ENCODE measurements around the gene ERBB3. TPM values are rescaled to one million over a fixed set of nuclear protein-coding genes. Genes with fewer than 3 reads are reported as not detected.
A peak's percentile ranks its signal among the peaks of the same experiment; 100 is the strongest.
"Not testable (repeated sequence)": the region's sequence is repeated elsewhere in the genome, so short reads cannot be mapped to it uniquely, and the experiment has no call there.

ERBB3 gene
- 1 to 10 TPM in 1 of 3 donors, under 1 TPM in 2; 0.48 to 1.6 (median 0.63) TPM for total RNA-seq

GRCh38 chr12:56079723-56080555 is at the start of gene ERBB3:
Gene ERBB3 (plus strand): TSS chr12:56080165. CDS start chr12:56080301, 136 bp downstream.
- Mint-ChIP-seq H3K36me3 (ENCODE audit: insufficient read depth) (no peaks in the 10 kb centered on the region), H3K4me1 (ENCODE audit: low read depth) (peaks cover 14% of the 10 kb centered on the region), H3K4me3 (peak within 1 kb of the TSS; percentile 80), H3K27me3 (ENCODE audit: low read depth) (peaks cover 18% of the 10 kb centered on the region), H3K9me3 (no peaks in the 10 kb centered on the region)
- peak; percentile 91 to 93 for ATAC-seq
- DNase-seq = peak; percentile 72

- peak; percentile 46 to 73 for ATAC-seq
- H3K27me3 Mint-ChIP-seq (ENCODE audit: low read depth) = no peaks in the 10 kb centered on the region
- peaks cover 49% of the 10 kb centered on the region for H3K36me3 Mint-ChIP-seq (ENCODE audit: insufficient read depth)
- peaks cover 29% of the 10 kb centered on the region for H3K4me1 Mint-ChIP-seq (ENCODE audit: low read depth)
- H3K4me3 Mint-ChIP-seq = no peak overlapping the region
- DNase-seq = peak; percentile 18
- H3K9me3 Mint-ChIP-seq = no peaks in the 10 kb centered on the region
Measured at GRCh38 chr12:56031987-56032386, 48.0 kb upstream of the ERBB3 start.

- ATAC-seq (peak; percentile 64 to 71), DNase-seq (peak; percentile 8)
- H3K27me3 Mint-ChIP-seq (ENCODE audit: low read depth) = no peaks in the 10 kb centered on the region
- H3K36me3 Mint-ChIP-seq (ENCODE audit: insufficient read depth) = peaks cover 34% of the 10 kb centered on the region
- H3K9me3 Mint-ChIP-seq = no peaks in the 10 kb centered on the region
- H3K4me3 Mint-ChIP-seq = no peak overlapping the region
- H3K4me1 Mint-ChIP-seq (ENCODE audit: low read depth) = peaks cover 26% of the 10 kb centered on the region
Measured at GRCh38 chr12:56034586-56035332, 45.2 kb upstream of the ERBB3 start.

GRCh38 chr12:56037161-56037560 is 42.8 kb upstream of the ERBB3 start:
- no peak for ATAC-seq
- DNase-seq = no peak
- no peaks in the 10 kb centered on the region for H3K27me3 Mint-ChIP-seq (ENCODE audit: low read depth)
- no peaks in the 10 kb centered on the region for H3K9me3 Mint-ChIP-seq
- no peak overlapping the region for H3K4me3 Mint-ChIP-seq
- peaks cover 30% of the 10 kb centered on the region for H3K4me1 Mint-ChIP-seq (ENCODE audit: low read depth)
- peaks cover 28% of the 10 kb centered on the region for H3K36me3 Mint-ChIP-seq (ENCODE audit: insufficient read depth)

- Mint-ChIP-seq H3K4me3 (no peak overlapping the region), H3K4me1 (ENCODE audit: low read depth) (peaks cover 29% of the 10 kb centered on the region), H3K36me3 (ENCODE audit: insufficient read depth) (peaks cover 27% of the 10 kb centered on the region), H3K9me3 (no peaks in the 10 kb centered on the region), H3K27me3 (ENCODE audit: low read depth) (no peaks in the 10 kb centered on the region)
- no peak for DNase-seq
- no peak for ATAC-seq
Measured at GRCh38 chr12:56038022-56038655, 41.8 kb upstream of the ERBB3 start.

GRCh38 chr12:56040151-56040550 is 39.8 kb upstream of the ERBB3 start:
- H3K4me1 Mint-ChIP-seq (ENCODE audit: low read depth) = peaks cover 34% of the 10 kb centered on the region
- H3K4me3 Mint-ChIP-seq = peak overlapping the region; percentile 99
- ATAC-seq = peak; percentile 16 to 33
- no peaks in the 10 kb centered on the region for H3K27me3 Mint-ChIP-seq (ENCODE audit: low read depth)
- H3K9me3 Mint-ChIP-seq = no peaks in the 10 kb centered on the region
- DNase-seq = no peak
- H3K36me3 Mint-ChIP-seq (ENCODE audit: insufficient read depth) = peaks cover 31% of the 10 kb centered on the region

GRCh38 chr12:56040963-56041551 is 38.9 kb upstream of the ERBB3 start:
- DNase-seq (no peak), ATAC-seq (no peak)
- Mint-ChIP-seq H3K9me3 (no peaks in the 10 kb centered on the region), H3K4me1 (ENCODE audit: low read depth) (peaks cover 34% of the 10 kb centered on the region), H3K4me3 (peak overlapping the region; percentile 99), H3K27me3 (ENCODE audit: low read depth) (no peaks in the 10 kb centered on the region), H3K36me3 (ENCODE audit: insufficient read depth) (peaks cover 22% of the 10 kb centered on the region)

- Mint-ChIP-seq H3K27me3 (ENCODE audit: low read depth) (no peaks in the 10 kb centered on the region), H3K4me1 (ENCODE audit: low read depth) (peaks cover 41% of the 10 kb centered on the region), H3K9me3 (no peaks in the 10 kb centered on the region), H3K36me3 (ENCODE audit: insufficient read depth) (peaks cover 24% of the 10 kb centered on the region), H3K4me3 (peak within 1 kb of the TSS; percentile 99)
- DNase-seq = peak; percentile 87
- ATAC-seq = peak; percentile 92 to 93
Measured at GRCh38 chr12:56041552-56042429, 38.2 kb upstream of the ERBB3 start, which contains the start of gene RPS26. Gene RPS26 (plus strand): TSS chr12:56041918. CDS start chr12:56042167, 249 bp downstream.

- Mint-ChIP-seq H3K4me3 (peak overlapping the region; percentile 99), H3K36me3 (ENCODE audit: insufficient read depth) (peaks cover 22% of the 10 kb centered on the region), H3K4me1 (ENCODE audit: low read depth) (peaks cover 45% of the 10 kb centered on the region)
- not testable (repeated sequence) for ATAC-seq; DNase-seq; H3K9me3 Mint-ChIP-seq; H3K27me3 Mint-ChIP-seq (ENCODE audit: low read depth)
Measured at GRCh38 chr12:56042430-56042813, 37.5 kb upstream of the ERBB3 start.

- Mint-ChIP-seq H3K4me1 (ENCODE audit: low read depth) (peaks cover 44% of the 10 kb centered on the region), H3K36me3 (ENCODE audit: insufficient read depth) (peaks cover 22% of the 10 kb centered on the region), H3K4me3 (peak overlapping the region; percentile 99), H3K27me3 (ENCODE audit: low read depth) (no peaks in the 10 kb centered on the region), H3K9me3 (no peaks in the 10 kb centered on the region)
- ATAC-seq (no peak), DNase-seq (no peak)
Measured at GRCh38 chr12:56042843-56043242, 37.1 kb upstream of the ERBB3 start.

GRCh38 chr12:56046027-56046780 is 33.8 kb upstream of the ERBB3 start:
- Mint-ChIP-seq H3K9me3 (no peaks in the 10 kb centered on the region), H3K36me3 (ENCODE audit: insufficient read depth) (peaks cover 22% of the 10 kb centered on the region), H3K4me1 (ENCODE audit: low read depth) (peaks cover 30% of the 10 kb centered on the region), H3K4me3 (no peak overlapping the region), H3K27me3 (ENCODE audit: low read depth) (no peaks in the 10 kb centered on the region)
- ATAC-seq (no peak), DNase-seq (no peak)

GRCh38 chr12:56053407-56053893 is 26.5 kb upstream of the ERBB3 start:
- H3K4me3 Mint-ChIP-seq = no peak overlapping the region
- H3K36me3 Mint-ChIP-seq (ENCODE audit: insufficient read depth) = no peaks in the 10 kb centered on the region
- H3K9me3 Mint-ChIP-seq = no peaks in the 10 kb centered on the region
- DNase-seq (no peak), ATAC-seq (no peak)
- H3K27me3 Mint-ChIP-seq (ENCODE audit: low read depth) = no peaks in the 10 kb centered on the region
- peaks cover 3% of the 10 kb centered on the region for H3K4me1 Mint-ChIP-seq (ENCODE audit: low read depth)

Measured in activated T-cell treated with anti-CD3 and anti-CD28 coated beads, Interleukin-2, amount 50 U/mL, for 4 hours (primary cell).